HEK293 (cell line): ENCODE results near the gene ALPK3.

ENCODE experiments used
- CTCF ChIA-PET: fragments of 350-600 bp; formaldehyde crosslinking; extraction: SDS; loops from one replicate; lab custom pipeline; 2021; ENCODE audit warnings: antibody characterized with exemption; lab: Yijun Ruan, JAX
- POLR2A ChIA-PET: fragments of 300-600 bp; formaldehyde crosslinking; extraction: SDS; loops from one replicate; lab custom pipeline; 2020; ENCODE audit warnings: antibody characterized with exemption, inconsistent platforms; lab: Yijun Ruan, JAX
- H3K27ac ChIP-seq: fragments of 200-500 bp; sonication (Bioruptor generic); 2 replicates; pipeline ENCODE4 v1.5.1; 2014; ENCODE audit warnings: low read depth, low read length, control low read depth, inconsistent platforms; ENCODE audit errors: extremely low read depth
- H3K36me3 ChIP-seq, 2 experiments: fragments of 200-500 bp in 1 of 2; sonication (Bioruptor generic) in 1 of 2; 1 replicate in 1 of 2; 2 replicates in 1 of 2; pipeline ENCODE4 v1.5.1; 2014 to 2017; ENCODE audit warnings: inconsistent platforms in 2 of 2, low read length in 2 of 2; ENCODE audit not compliant: control insufficient read depth in 2 of 2, insufficient read depth in 1 of 2
- H3K4me1 ChIP-seq: fragments of 200-500 bp; sonication (Bioruptor generic); 2 replicates; pipeline ENCODE4 v1.5.1; 2014; ENCODE audit warnings: mild to moderate bottlenecking, low read length, inconsistent platforms; ENCODE audit not compliant: control insufficient read depth, insufficient read depth
- H3K4me3 ChIP-seq: 2 replicates; pipeline ENCODE4 v1.5.1; 2011; ENCODE audit warnings: low read depth, mild to moderate bottlenecking, control low read depth, low read length, moderate library complexity
- H3K9me3 ChIP-seq: fragments of 200-500 bp; sonication (Bioruptor generic); 2 replicates; pipeline ENCODE4 v1.5.1; 2014; ENCODE audit warnings: low read depth, low read length, inconsistent platforms; ENCODE audit not compliant: control insufficient read depth, insufficient read depth
- PRDM1 ChIP-seq: fragments of 450-650 bp; formaldehyde crosslinking; IDR thresholded peaks from 2 replicates; pipeline ENCODE4; 2016; ENCODE audit warnings: missing biosample characterization, missing genetic modification characterization
- SP7 ChIP-seq: fragments of 450-650 bp; formaldehyde crosslinking; IDR thresholded peaks from 2 replicates; pipeline ENCODE4 v1.5.1; 2016; ENCODE audit warnings: missing biosample characterization, missing genetic modification characterization
- ZEB2 ChIP-seq: fragments of 450-650 bp; formaldehyde crosslinking; IDR thresholded peaks from 2 replicates; pipeline ENCODE4 v1.5.1; 2016; ENCODE audit warnings: missing biosample characterization, missing genetic modification characterization
- ZFP69B ChIP-seq: fragments of 450-650 bp; formaldehyde crosslinking; IDR thresholded peaks from 2 replicates; pipeline ENCODE4 v1.5.1; 2016; ENCODE audit warnings: missing biosample characterization, missing genetic modification characterization
- ZNF239 ChIP-seq: fragments of 450-650 bp; formaldehyde crosslinking; IDR thresholded peaks from 2 replicates; pipeline ENCODE4 v1.5.1; 2016; ENCODE audit warnings: missing biosample characterization, missing genetic modification characterization
- ZNF350 ChIP-seq: fragments of 450-650 bp; formaldehyde crosslinking; IDR thresholded peaks from 2 replicates; pipeline ENCODE4 v1.5.0; 2017; ENCODE audit warnings: missing biosample characterization, mild to moderate bottlenecking, missing genetic modification characterization
- ZNF391 ChIP-seq: fragments of 450-650 bp; formaldehyde crosslinking; IDR thresholded peaks from 2 replicates; pipeline ENCODE4 v1.5.1; 2016; ENCODE audit warnings: low read depth, missing biosample characterization, missing genetic modification characterization, borderline replicate concordance
- ZNF530 ChIP-seq: fragments of 450-650 bp; formaldehyde crosslinking; IDR thresholded peaks from 2 replicates; pipeline ENCODE4 v1.5.1; 2016; ENCODE audit warnings: low read depth, missing biosample characterization, missing genetic modification characterization
- ZNF596 ChIP-seq: fragments of 450-650 bp; IDR thresholded peaks from 2 replicates; pipeline ENCODE4 v1.5.0; 2018; ENCODE audit warnings: missing biosample characterization, mild to moderate bottlenecking, missing genetic modification characterization, moderate library complexity
- TF ChIP-seq, protein P1 (sequence below): fragments of 450-650 bp; formaldehyde crosslinking; conservative IDR thresholded peaks from 2 replicates; pipeline ENCODE4 v1.5.1; 2016; ENCODE audit warnings: low read depth, missing biosample characterization, missing genetic modification characterization
- TF ChIP-seq, protein P2 (sequence below): fragments of 450-650 bp; formaldehyde crosslinking; IDR thresholded peaks from 2 replicates; pipeline ENCODE4 v1.5.0; 2017; ENCODE audit warnings: missing biosample characterization, missing genetic modification characterization, borderline replicate concordance
- TF ChIP-seq, protein P3 (sequence below): fragments of 450-650 bp; formaldehyde crosslinking; IDR thresholded peaks from 2 replicates; pipeline ENCODE4 v1.5.1; 2016; ENCODE audit warnings: missing biosample characterization, missing genetic modification characterization
- TF ChIP-seq, protein P4 (sequence below): fragments of 450-650 bp; formaldehyde crosslinking; IDR thresholded peaks from 2 replicates; pipeline ENCODE4 v1.5.1; 2016; ENCODE audit warnings: missing biosample characterization, missing genetic modification characterization

Gene ALPK3

DNA sequence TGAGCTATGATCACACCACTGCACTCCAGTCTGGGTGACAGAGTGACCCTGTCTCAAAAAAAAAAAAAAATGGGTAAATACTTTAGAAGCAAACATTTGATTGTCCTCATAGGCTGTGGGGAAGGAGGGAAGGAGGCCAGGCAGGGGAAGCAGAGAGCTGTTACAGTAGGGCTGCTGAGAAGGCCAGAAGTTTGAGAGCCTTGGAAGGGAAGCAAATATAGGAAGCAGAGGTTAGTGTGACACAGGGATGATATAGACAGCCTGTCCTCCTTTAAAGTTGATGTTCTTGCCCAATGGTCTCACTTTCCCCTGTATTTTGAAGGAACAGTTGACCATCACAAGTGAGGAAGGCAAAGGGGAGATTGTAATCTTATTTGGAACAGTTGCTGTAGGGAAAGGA is 5.3 kb upstream of the ALPK3 start (continued):
- TF ChIP-seq, protein P1, sequence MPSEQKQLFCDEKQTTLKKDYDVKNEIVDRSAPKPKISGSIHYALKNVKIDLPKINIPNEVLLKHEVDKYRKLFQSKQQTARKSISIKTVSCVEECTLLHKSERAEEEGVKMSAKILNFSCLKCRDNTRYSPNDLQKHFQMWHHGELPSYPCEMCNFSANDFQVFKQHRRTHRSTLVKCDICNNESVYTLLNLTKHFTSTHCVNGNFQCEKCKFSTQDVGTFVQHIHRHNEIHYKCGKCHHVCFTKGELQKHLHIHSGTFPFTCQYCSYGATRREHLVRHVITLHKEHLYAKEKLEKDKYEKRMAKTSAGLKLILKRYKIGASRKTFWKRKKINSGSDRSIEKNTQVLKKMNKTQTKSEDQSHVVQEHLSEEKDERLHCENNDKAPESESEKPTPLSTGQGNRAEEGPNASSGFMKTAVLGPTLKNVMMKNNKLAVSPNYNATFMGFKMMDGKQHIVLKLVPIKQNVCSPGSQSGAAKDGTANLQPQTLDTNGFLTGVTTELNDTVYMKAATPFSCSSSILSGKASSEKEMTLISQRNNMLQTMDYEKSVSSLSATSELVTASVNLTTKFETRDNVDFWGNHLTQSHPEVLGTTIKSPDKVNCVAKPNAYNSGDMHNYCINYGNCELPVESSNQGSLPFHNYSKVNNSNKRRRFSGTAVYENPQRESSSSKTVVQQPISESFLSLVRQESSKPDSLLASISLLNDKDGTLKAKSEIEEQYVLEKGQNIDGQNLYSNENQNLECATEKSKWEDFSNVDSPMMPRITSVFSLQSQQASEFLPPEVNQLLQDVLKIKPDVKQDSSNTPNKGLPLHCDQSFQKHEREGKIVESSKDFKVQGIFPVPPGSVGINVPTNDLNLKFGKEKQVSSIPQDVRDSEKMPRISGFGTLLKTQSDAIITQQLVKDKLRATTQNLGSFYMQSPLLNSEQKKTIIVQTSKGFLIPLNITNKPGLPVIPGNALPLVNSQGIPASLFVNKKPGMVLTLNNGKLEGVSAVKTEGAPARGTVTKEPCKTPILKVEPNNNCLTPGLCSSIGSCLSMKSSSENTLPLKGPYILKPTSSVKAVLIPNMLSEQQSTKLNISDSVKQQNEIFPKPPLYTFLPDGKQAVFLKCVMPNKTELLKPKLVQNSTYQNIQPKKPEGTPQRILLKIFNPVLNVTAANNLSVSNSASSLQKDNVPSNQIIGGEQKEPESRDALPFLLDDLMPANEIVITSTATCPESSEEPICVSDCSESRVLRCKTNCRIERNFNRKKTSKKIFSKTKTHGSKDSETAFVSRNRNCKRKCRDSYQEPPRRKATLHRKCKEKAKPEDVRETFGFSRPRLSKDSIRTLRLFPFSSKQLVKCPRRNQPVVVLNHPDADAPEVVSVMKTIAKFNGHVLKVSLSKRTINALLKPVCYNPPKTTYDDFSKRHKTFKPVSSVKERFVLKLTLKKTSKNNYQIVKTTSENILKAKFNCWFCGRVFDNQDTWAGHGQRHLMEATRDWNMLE = no peak
- TF ChIP-seq, protein P2, sequence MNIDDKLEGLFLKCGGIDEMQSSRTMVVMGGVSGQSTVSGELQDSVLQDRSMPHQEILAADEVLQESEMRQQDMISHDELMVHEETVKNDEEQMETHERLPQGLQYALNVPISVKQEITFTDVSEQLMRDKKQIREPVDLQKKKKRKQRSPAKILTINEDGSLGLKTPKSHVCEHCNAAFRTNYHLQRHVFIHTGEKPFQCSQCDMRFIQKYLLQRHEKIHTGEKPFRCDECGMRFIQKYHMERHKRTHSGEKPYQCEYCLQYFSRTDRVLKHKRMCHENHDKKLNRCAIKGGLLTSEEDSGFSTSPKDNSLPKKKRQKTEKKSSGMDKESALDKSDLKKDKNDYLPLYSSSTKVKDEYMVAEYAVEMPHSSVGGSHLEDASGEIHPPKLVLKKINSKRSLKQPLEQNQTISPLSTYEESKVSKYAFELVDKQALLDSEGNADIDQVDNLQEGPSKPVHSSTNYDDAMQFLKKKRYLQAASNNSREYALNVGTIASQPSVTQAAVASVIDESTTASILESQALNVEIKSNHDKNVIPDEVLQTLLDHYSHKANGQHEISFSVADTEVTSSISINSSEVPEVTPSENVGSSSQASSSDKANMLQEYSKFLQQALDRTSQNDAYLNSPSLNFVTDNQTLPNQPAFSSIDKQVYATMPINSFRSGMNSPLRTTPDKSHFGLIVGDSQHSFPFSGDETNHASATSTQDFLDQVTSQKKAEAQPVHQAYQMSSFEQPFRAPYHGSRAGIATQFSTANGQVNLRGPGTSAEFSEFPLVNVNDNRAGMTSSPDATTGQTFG = no peak
- no peak for TF ChIP-seq ZNF530 (tag by site-specific recombination)
- no peak for TF ChIP-seq ZEB2 (tag by site-specific recombination)
- TF ChIP-seq ZNF239 (tag by site-specific recombination) = no peak
- no peak for TF ChIP-seq ZFP69B (tag by site-specific recombination)

DNA sequence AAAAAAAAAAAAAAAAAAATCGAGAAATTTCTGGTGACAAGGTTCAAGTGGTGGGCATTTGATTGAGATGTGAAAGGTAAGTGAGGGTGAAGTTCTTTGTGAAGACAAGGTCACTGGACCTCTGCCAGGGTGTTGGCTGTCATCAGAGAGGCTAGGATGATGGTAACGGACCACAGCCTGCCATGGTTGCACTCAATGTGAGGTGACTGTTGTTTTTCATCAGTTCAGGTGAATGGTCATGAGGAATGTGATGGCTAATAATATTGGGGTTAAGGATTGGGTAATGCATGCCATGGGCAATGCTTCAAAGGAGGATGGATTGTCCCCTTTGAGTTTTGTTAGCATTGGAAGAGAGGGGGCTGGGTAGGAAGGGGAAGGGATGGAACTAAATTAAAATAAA is 4.3 kb upstream of the ALPK3 start:
- Histone ChIP-seq H3K4me1 (0 out of 2 replicates have a peak, but pooled peaks cover 1% of the 10 kb centered on the region), H3K4me3 (no peak overlapping the region), H3K27ac (no peak overlapping the region), H3K9me3 (no peaks in the 10 kb centered on the region), H3K36me3 (no peaks in the 10 kb centered on the region; a peak in 1 of 3 replicates)
- ChIA-PET CTCF (no interaction called here), POLR2A (interaction anchor here (0.6 kb wide), 1 partner anchor 95 kb away, joined by 3 read pairs; no protein-coding TSS in a partner anchor)
- TF ChIP-seq, protein P3, sequence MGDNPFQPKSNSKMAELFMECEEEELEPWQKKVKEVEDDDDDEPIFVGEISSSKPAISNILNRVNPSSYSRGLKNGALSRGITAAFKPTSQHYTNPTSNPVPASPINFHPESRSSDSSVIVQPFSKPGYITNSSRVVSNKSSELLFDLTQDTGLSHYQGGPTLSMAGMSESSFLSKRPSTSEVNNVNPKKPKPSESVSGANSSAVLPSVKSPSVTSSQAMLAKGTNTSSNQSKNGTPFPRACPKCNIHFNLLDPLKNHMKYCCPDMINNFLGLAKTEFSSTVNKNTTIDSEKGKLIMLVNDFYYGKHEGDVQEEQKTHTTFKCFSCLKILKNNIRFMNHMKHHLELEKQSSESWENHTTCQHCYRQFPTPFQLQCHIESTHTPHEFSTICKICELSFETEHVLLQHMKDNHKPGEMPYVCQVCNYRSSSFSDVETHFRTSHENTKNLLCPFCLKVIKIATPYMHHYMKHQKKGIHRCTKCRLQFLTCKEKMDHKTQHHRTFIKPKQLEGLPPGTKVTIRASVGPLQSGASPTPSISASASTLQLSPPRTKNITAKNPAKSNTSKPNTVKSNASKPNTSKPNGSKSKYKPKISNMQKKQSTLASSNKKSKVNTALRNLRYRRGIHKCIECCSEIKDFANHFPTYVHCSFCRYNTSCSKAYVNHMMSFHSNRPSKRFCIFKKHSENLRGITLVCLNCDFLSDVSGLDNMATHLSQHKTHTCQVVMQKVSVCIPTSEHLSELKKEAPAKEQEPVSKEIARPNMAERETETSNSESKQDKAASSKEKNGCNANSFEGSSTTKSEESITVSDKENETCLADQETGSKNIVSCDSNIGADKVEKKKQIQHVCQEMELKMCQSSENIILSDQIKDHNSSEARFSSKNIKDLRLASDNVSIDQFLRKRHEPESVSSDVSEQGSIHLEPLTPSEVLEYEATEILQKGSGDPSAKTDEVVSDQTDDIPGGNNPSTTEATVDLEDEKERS = no peak
- TF ChIP-seq, protein P4, sequence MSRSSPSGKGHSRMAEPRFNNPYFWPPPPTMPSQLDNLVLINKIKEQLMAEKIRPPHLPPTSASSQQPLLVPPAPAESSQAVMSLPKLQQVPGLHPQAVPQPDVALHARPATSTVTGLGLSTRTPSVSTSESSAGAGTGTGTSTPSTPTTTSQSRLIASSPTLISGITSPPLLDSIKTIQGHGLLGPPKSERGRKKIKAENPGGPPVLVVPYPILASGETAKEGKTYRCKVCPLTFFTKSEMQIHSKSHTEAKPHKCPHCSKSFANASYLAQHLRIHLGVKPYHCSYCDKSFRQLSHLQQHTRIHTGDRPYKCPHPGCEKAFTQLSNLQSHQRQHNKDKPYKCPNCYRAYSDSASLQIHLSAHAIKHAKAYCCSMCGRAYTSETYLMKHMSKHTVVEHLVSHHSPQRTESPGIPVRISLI = 0 out of 2 replicates have a peak, but pooled peaks have one; percentile 26

DNA sequence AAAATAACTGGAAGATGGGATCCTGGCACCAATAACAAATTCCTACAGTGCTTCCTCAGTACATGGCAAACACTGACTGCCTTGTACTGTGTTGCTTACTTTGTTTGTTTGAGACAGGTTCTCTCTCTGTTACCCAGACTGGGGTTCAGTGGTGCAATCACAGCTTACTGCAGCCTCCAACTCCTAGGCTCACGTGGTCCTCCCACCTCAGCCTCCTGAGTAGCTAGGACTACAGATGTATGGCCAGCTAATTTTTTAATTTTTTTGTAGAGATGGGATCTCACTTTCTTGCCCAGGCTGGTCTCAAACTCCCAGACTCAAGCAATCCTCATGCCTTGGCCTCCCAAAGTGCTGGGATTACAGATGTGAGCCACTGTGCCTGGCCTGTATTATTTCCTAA is 3.7 kb upstream of the ALPK3 start:
- CTCF ChIA-PET = interaction anchor here (1.1 kb wide), 1 partner anchor 24 kb away, joined by 3 read pairs; no protein-coding TSS in a partner anchor
- TF ChIP-seq, protein P1 = no peak
- TF ChIP-seq ZNF596 (tag by site-specific recombination) (no peak), PRDM1 (tag by site-specific recombination) (no peak), ZEB2 (tag by site-specific recombination) (no peak), SP7 (tag by site-specific recombination) (no peak), ZNF391 (tag by site-specific recombination) (no peak), ZNF350 (tag by site-specific recombination) (no peak)

More for the DNA sequence above, 3.7 kb upstream of the ALPK3 start:
- H3K36me3 ChIP-seq = no peaks in the 10 kb centered on the region
- no peak overlapping the region for H3K27ac ChIP-seq
- peaks cover 7% of the 10 kb centered on the region; the same call in 1 of the 2 replicates for H3K4me1 ChIP-seq
- POLR2A ChIA-PET = no interaction called here
- no peak overlapping the region for H3K4me3 ChIP-seq
- no peaks in the 10 kb centered on the region for H3K9me3 ChIP-seq
